ENCODE data around the gene RASGRP1.

GRCh38 chr15:38454696-38455090, 109.9 kb downstream of the RASGRP1 start:
- TF ChIP-seq POLR2AphosphoS5 (IDR thresholded peaks at IDR 0.05; ENCODE audit: low read depth, low read length) (no peak), SIN3A (IDR thresholded peaks at IDR 0.05; ENCODE audit: borderline replicate concordance, insufficient read depth, low read length) (no peak; the same call in 1 of the 2 replicates)

Data from PFSK-1 (cell line).